HEK293T (cell line): ENCODE measurements around the gene ACER1.
A peak's percentile ranks its signal among the peaks of the same experiment; 100 is the strongest.
"Not testable (repeated sequence)": the region's sequence is repeated elsewhere in the genome, so short reads cannot be mapped to it uniquely, and the experiment has no call there.

Source experiments
- CTCF ChIA-PET: fragments of 350-600 bp; formaldehyde crosslinking; extraction: SDS; loops from one replicate; lab custom pipeline; 2021; ENCODE audit warnings: antibody characterized with exemption, inconsistent platforms; lab: Yijun Ruan, JAX
- POLR2A ChIA-PET: fragments of 350-600 bp; formaldehyde crosslinking; extraction: SDS; loops from one replicate; lab custom pipeline; 2020; ENCODE audit warnings: antibody characterized with exemption, inconsistent platforms; lab: Yijun Ruan, JAX
- DNase-seq: peaks from one replicate; pipeline ENCODE4 v3.0.0; 2012; ENCODE audit warnings: mixed read lengths; ENCODE audit errors: extremely low spot score
- ARNT ChIP-seq: fragments of 450-650 bp; IDR thresholded peaks from 2 replicates; pipeline ENCODE4 v1.6.1; 2017; ENCODE audit warnings: mild to moderate bottlenecking
- BHLHE40 ChIP-seq: fragments of 450-650 bp; IDR thresholded peaks from 2 replicates; pipeline ENCODE4 v1.6.1; 2016; ENCODE audit warnings: mild to moderate bottlenecking, moderate library complexity, borderline replicate concordance
- CTBP1 ChIP-seq: fragments of 450-650 bp; IDR thresholded peaks from 2 replicates; pipeline ENCODE4 v1.6.1; 2016; ENCODE audit warnings: borderline replicate concordance
- ELF4 ChIP-seq: fragments of 450-650 bp; IDR thresholded peaks from 2 replicates; pipeline ENCODE4 v1.6.1; 2017; ENCODE audit warnings: antibody characterized with exemption
- FOXA1 ChIP-seq: fragments of 450-650 bp; IDR thresholded peaks from 2 replicates; pipeline ENCODE4 v1.6.1; 2016; ENCODE audit warnings: mild to moderate bottlenecking
- FOXK2 ChIP-seq: fragments of 450-650 bp; IDR thresholded peaks from 2 replicates; pipeline ENCODE4 v1.6.1; 2016; ENCODE audit warnings: mild to moderate bottlenecking
- FOXM1 ChIP-seq: fragments of 450-650 bp; IDR thresholded peaks from 2 replicates; pipeline ENCODE4 v1.6.1; 2017; ENCODE audit warnings: mild to moderate bottlenecking, borderline replicate concordance
- HDGF ChIP-seq: fragments of 450-650 bp; IDR thresholded peaks from 2 replicates; pipeline ENCODE4 v1.6.1; 2017; ENCODE audit warnings: antibody characterized with exemption, borderline replicate concordance
- L3MBTL2 ChIP-seq: fragments of 450-650 bp; conservative IDR thresholded peaks from 2 replicates; pipeline ENCODE4 v1.6.1; 2016; ENCODE audit warnings: mild to moderate bottlenecking
- LEF1 ChIP-seq: fragments of 450-650 bp; IDR thresholded peaks from 2 replicates; pipeline ENCODE4 v1.6.1; 2017; ENCODE audit warnings: mild to moderate bottlenecking, borderline replicate concordance
- NFRKB ChIP-seq: fragments of 450-650 bp; IDR thresholded peaks from 2 replicates; pipeline ENCODE4 v1.6.1; 2016; ENCODE audit warnings: mild to moderate bottlenecking, moderate library complexity
- SP1 ChIP-seq: fragments of 450-650 bp; IDR thresholded peaks from 2 replicates; pipeline ENCODE4 v1.6.1; 2017
- SUZ12 ChIP-seq: fragments of 450-650 bp; IDR thresholded peaks from 2 replicates; pipeline ENCODE4 v1.6.1; 2016; ENCODE audit warnings: mild to moderate bottlenecking
- TARDBP ChIP-seq: fragments of 450-650 bp; IDR thresholded peaks from 2 replicates; pipeline ENCODE4 v1.6.1; 2016
- ZNF384 ChIP-seq: fragments of 450-650 bp; IDR thresholded peaks from 2 replicates; pipeline ENCODE4 v1.6.1; 2016
- TF ChIP-seq, protein P1 (sequence below): fragments of 450-650 bp; IDR thresholded peaks from 2 replicates; pipeline ENCODE4 v1.6.1; 2016

The ACER1 gene

DNA sequence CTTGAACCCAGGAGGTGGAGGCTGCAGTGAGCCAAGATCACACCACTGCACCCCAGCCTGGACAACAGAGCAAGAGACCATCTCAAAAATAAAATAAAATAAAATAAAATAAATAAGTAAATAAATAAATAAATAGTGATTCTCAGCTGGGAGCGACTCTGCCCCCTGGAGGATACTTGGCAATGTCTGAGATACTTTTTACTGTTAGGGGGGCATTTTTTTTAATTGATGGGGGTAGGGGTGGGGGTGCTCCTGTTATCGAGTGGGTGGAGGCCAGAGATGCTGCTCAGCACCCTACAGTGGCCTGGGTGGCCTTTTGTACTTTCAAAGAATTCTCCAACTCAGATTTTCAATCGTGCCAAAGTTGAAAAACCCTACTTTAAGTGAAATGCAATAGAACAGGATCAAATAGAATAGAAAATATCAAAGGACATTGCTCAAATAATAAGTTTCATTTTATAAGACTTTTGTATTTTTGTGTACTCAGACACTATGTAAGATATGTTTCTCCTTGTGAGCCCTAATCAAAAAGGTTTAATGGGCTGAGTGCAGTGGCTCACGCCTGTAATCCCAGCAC, 20.8 kb upstream of the ACER1 start:
- ChIA-PET POLR2A (no interaction called here), CTCF (no interaction called here)
- DNase-seq: no peak
- TF ChIP-seq, protein P1, sequence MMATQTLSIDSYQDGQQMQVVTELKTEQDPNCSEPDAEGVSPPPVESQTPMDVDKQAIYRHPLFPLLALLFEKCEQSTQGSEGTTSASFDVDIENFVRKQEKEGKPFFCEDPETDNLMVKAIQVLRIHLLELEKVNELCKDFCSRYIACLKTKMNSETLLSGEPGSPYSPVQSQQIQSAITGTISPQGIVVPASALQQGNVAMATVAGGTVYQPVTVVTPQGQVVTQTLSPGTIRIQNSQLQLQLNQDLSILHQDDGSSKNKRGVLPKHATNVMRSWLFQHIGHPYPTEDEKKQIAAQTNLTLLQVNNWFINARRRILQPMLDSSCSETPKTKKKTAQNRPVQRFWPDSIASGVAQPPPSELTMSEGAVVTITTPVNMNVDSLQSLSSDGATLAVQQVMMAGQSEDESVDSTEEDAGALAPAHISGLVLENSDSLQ: no peak
- no peak for TF ChIP-seq NFRKB
- no peak for TF ChIP-seq TARDBP
- TF ChIP-seq ZNF384: no peak
- no peak for TF ChIP-seq BHLHE40
- TF ChIP-seq HDGF: no peak
- TF ChIP-seq FOXM1: no peak
- TF ChIP-seq FOXA1: no peak
- no peak for TF ChIP-seq LEF1
- no peak for TF ChIP-seq ELF4
- TF ChIP-seq L3MBTL2: no peak
- TF ChIP-seq SP1: no peak
- TF ChIP-seq CTBP1: no peak
- TF ChIP-seq ARNT: no peak
- TF ChIP-seq SUZ12: no peak
- no peak for TF ChIP-seq FOXK2

DNA sequence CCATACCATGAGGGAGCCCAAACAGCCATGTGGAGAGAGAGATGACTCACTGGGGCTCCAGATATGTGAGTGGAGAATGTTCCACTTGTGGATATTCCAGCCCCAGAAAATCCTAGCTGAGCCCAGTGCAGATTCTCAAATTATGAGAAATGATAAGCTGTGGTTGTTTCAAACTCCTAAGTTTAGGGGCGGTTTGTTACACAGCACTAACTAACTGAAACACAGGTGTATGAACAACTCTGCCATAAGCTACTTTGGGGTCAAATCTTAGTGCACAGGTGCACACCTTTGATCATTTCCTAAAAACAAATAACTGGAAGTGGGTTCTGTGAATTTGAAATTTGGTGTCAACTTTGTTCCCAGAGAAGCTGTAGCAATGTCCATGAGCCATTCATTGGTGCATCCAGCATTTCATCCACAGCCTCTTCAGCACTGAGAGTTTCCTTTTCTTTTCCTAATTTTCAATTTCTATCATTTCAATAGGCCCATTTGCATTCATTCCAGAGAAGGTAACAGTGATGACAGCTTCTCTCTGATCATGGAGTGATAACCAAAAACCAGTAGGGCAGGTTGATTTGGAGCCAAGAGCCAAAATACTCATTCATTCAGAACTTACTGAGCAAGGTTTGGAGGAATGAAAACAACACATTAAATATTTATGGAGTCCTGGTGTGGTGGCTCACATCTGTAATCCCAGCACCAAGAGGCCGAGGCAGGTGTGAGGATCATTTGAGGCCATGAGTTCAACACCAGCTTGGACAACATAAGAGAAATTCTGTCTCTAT, 19.2 kb upstream of the ACER1 start:
- no peak for TF ChIP-seq BHLHE40
- no peak for TF ChIP-seq NFRKB
- no peak for TF ChIP-seq SP1
- no peak for TF ChIP-seq FOXM1
- no peak for TF ChIP-seq TARDBP
- TF ChIP-seq ZNF384: no peak
- no peak for TF ChIP-seq SUZ12
- TF ChIP-seq, protein P1: no peak
- no peak for TF ChIP-seq LEF1
- no peak for TF ChIP-seq FOXK2
- no peak for TF ChIP-seq ARNT
- TF ChIP-seq HDGF: no peak
- no peak for TF ChIP-seq CTBP1
- TF ChIP-seq FOXA1: no peak
- TF ChIP-seq L3MBTL2: no peak
- no peak for TF ChIP-seq ELF4
- no peak for DNase-seq
- POLR2A ChIA-PET: interaction anchor here (0.6 kb wide), 1 partner anchor 20 kb away, joined by 3 read pairs; the partner anchor contains the start of gene ALKBH7
- CTCF ChIA-PET: interaction anchor here (0.6 kb wide), 1 partner anchor 347 kb away, joined by 3 read pairs; no protein-coding TSS in a partner anchor

DNA sequence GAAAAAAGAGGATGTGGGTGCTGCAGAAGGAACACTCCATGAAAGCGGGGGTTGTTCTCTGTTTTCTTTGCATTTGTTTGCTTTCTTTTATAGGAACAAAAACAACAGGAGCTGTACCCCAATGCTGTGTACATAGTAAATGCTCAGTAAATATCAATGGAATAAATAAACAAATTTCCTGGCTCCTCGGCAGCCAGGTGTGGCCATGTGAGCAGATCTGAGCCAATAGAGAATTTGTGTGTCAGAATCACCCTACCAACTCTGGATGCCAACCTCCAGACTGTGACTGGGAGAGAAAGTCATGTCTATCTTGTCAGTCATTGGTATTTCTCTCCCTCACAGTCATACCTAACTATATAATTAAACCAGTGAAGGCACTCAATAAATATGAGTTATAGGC, 17.3 kb upstream of the ACER1 start:
- no peak for DNase-seq
- TF ChIP-seq NFRKB (no peak), TARDBP (no peak), CTBP1 (no peak), ZNF384 (no peak), HDGF (no peak), ARNT (no peak), FOXM1 (no peak)
- ChIA-PET CTCF (interaction anchor here (0.6 kb wide), 1 partner anchor 225 kb away, joined by 3 read pairs; no protein-coding TSS in a partner anchor), POLR2A (no interaction called here)

DNA sequence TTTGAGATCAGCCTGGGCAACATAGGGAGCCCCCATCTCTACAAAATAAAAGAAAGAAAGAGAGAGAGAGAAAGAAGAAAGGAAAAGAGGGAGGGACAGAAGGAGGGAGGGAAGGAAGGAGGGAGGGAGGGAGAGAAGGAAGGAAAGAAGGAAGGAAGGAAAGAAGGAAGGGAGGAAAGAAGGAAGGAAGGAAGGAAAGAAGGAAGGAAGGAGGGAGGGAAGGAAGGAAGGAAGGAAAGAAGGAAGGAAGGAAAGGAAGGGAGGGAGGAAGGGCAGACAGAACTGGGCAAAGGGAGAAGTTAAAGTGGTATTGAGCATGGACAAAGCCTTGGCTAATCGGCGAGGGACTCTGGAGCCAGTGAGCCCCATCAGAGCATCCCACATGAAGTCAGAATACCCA, 15.9 kb upstream of the ACER1 start:
- DNase-seq, CTCF ChIA-PET, POLR2A ChIA-PET: not testable (repeated sequence)

DNA sequence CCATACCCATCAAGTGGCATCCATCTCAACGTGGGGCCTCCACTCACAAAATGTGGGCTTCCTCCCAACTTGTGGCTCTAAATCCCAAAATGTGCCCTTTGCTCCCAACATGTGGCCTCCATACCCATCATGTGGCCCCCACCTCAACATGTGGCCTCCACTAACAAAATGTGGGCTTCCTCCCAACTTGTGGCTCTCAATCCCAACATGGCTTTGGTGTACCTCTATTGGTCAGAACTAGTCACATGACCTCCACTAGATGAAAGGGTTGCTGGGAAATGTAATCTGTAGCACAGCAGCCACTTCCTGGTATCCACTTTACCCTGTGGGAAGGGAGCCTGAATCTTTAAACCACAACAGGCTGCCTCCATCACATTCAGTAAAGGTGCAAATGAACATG, 10.1 kb upstream of the ACER1 start:
- ChIA-PET CTCF (no interaction called here), POLR2A (no interaction called here)
- no peak for DNase-seq
- TF ChIP-seq FOXA1: no peak
- no peak for TF ChIP-seq BHLHE40
- TF ChIP-seq L3MBTL2: 0 out of 2 replicates have a peak, but pooled peaks have one; percentile 23

DNA sequence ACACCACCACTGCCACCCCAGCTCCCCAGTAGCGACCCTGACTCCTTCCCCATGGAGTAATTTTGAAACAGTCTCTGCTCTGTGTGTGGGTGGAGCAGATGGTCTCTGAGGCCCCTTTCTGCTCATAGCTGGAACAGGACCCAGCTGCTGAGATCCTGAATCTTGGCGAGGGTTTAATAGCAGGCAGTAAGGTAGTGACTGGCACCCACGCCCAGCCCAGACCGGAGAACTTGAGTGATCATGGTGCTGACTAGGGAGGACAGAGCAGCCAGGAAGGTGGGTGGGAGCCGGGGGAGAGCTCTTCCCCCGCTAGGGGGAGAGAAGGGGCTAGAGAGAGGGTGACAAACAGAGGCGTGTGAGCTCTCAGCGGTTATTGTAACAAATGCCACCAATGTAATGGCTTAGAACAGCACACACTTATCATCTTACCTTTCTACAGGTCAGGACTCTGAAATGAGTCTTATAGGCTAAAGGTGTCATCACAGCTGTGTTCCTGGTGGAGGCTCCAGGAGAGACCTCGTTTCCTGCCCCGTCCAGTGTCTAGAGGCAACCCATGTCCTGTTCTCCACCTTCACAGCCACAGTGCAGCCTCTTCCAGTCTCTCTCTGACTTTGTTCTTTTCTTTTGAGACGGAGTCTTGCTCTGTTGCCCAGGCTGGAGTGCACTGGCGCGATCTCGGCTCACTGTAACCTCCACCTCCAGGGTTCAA, 7.2 kb upstream of the ACER1 start:
- CTCF ChIA-PET: interaction anchor here (0.6 to 1.3 kb wide), 2 partner anchors 11 to 182 kb away, joined by 3 to 7 read pairs; no protein-coding TSS in a partner anchor
- TF ChIP-seq CTBP1: no peak
- no peak for TF ChIP-seq FOXK2
- no peak for TF ChIP-seq HDGF
- no peak for TF ChIP-seq ELF4
- TF ChIP-seq L3MBTL2: no peak
- no peak for TF ChIP-seq BHLHE40
- TF ChIP-seq, protein P1: no peak
- TF ChIP-seq NFRKB: no peak
- TF ChIP-seq TARDBP: no peak

More for the DNA sequence above, 7.2 kb upstream of the ACER1 start:
- no peak for DNase-seq
- POLR2A ChIA-PET: interaction anchor here (1.0 kb wide), 1 partner anchor 32 kb away, joined by 3 read pairs; the partner anchor contains the start of gene ALKBH7
